Ishikawa (cell line): ENCODE results near the gene FOXA3.

Source experiments
- CEBPB ChIP-seq: IDR thresholded peaks from 2 replicates; pipeline ENCODE4 v1.6.1; 2012
- CREB1 ChIP-seq: IDR thresholded peaks from 2 replicates; pipeline ENCODE4 v1.6.1; 2012; ENCODE audit warnings: low read depth
- EGR1 ChIP-seq: IDR thresholded peaks from 2 replicates; pipeline ENCODE4 v1.6.1; 2012
- EP300 ChIP-seq: IDR thresholded peaks from 2 replicates; pipeline ENCODE4 v1.6.1; 2012; ENCODE audit warnings: borderline replicate concordance
- FOXM1 ChIP-seq: IDR thresholded peaks from 2 replicates; pipeline ENCODE4 v1.6.1; 2012; ENCODE audit warnings: low read depth, borderline replicate concordance
- MAX ChIP-seq: IDR thresholded peaks from 2 replicates; pipeline ENCODE4 v1.6.1; 2012
- NFIC ChIP-seq: IDR thresholded peaks from 2 replicates; pipeline ENCODE4 v1.6.1; 2012
- RAD21 ChIP-seq: IDR thresholded peaks from 2 replicates; pipeline ENCODE4 v1.6.1; 2012; ENCODE audit warnings: low read depth
- REST ChIP-seq: IDR thresholded peaks from 2 replicates; pipeline ENCODE4 v1.6.1; 2012; ENCODE audit warnings: low read depth, mild to moderate bottlenecking
- TAF1 ChIP-seq: IDR thresholded peaks from 2 replicates; pipeline ENCODE4 v1.6.1; 2012; ENCODE audit warnings: low read depth, mild to moderate bottlenecking
- TCF12 ChIP-seq: IDR thresholded peaks from 2 replicates; pipeline ENCODE4 v1.6.1; 2012; ENCODE audit warnings: low read depth
- TEAD4 ChIP-seq: IDR thresholded peaks from 2 replicates; pipeline ENCODE4 v1.6.1; 2012
- USF1 ChIP-seq: IDR thresholded peaks from 2 replicates; pipeline ENCODE4 v1.6.1; 2012
- YY1 ChIP-seq: IDR thresholded peaks from 2 replicates; pipeline ENCODE4 v1.6.1; 2012; ENCODE audit warnings: low read depth
- ZBTB7A ChIP-seq: IDR thresholded peaks from 2 replicates; pipeline ENCODE4 v1.6.1; 2012; ENCODE audit warnings: low read depth

The FOXA3 gene

GRCh38 chr19:45852983-45853382 lies 11.1 kb upstream of the FOXA3 start:
- 0 out of 2 replicates have a peak, but pooled peaks have one; percentile 9 for TF ChIP-seq MAX
- no peak for TF ChIP-seq EP300

GRCh38 chr19:45854167-45854778 lies 9.9 kb upstream of the FOXA3 start:
- TF ChIP-seq CEBPB (no peak), ZBTB7A (no peak), YY1 (no peak), CREB1 (no peak), USF1 (no peak), RAD21 (no peak), TEAD4 (no peak), FOXM1 (no peak), NFIC (no peak), TCF12 (no peak), TAF1 (no peak), EGR1 (no peak)

- no peak for TF ChIP-seq REST
- no peak for TF ChIP-seq NFIC
- no peak for TF ChIP-seq TAF1
- no peak for TF ChIP-seq MAX
Measured at GRCh38 chr19:45860359-45861259, 3.5 kb upstream of the FOXA3 start.

- TF ChIP-seq FOXM1 (no peak), TEAD4 (no peak), REST (no peak), YY1 (no peak), TCF12 (no peak), USF1 (no peak; the same call in 1 of the 2 replicates), CEBPB (no peak), ZBTB7A (no peak), CREB1 (no peak), TAF1 (no peak), RAD21 (no peak)
Measured at GRCh38 chr19:45862271-45862563, 1.9 kb upstream of the FOXA3 start.

GRCh38 chr19:45862564-45863334 lies 1.4 kb upstream of the FOXA3 start, which contains the start of gene SYMPK:
SYMPK (minus strand) TSS chr19:45863147; CDS start chr19:45854495, 8,652 bp downstream.
- TF ChIP-seq TCF12: peak; percentile 52
- TF ChIP-seq FOXM1: no peak
- TF ChIP-seq USF1: peak; percentile 75
- peak; percentile 97 for TF ChIP-seq YY1
- no peak for TF ChIP-seq RAD21
- peak; percentile 92 for TF ChIP-seq TAF1
- peak; percentile 50; the same call in 1 of the 2 replicates for TF ChIP-seq EGR1
- TF ChIP-seq MAX: peak; percentile 52; the same call in 1 of the 2 replicates
